WERI-Rb-1 (cell line): ENCODE data around the gene AGTRAP.

Experiments
- DNase-seq: peaks from one replicate; pipeline ENCODE4 v3.0.0-alpha.2; 2020
- H3K27ac ChIP-seq: fragments of 250-450 bp; sonication (Bioruptor Pico); 2 replicates; pipeline ENCODE4 v1.5.1; 2020; ENCODE audit warnings: mild to moderate bottlenecking, moderate library complexity
- H3K27me3 ChIP-seq: fragments of 250-450 bp; sonication (Bioruptor Pico); 2 replicates; pipeline ENCODE4 v1.5.1; 2021; ENCODE audit warnings: mild to moderate bottlenecking, low read depth, moderate library complexity; ENCODE audit not compliant: insufficient read depth, severe bottlenecking
- H3K36me3 ChIP-seq: fragments of 250-450 bp; sonication (Bioruptor Pico); 2 replicates; pipeline ENCODE4 v1.5.1; 2020; ENCODE audit warnings: mild to moderate bottlenecking, moderate library complexity
- H3K4me3 ChIP-seq: 2 replicates; pipeline ENCODE4 v1.5.1; 2011; ENCODE audit warnings: low read depth, mild to moderate bottlenecking, control low read depth, low read length
- H3K9me3 ChIP-seq: fragments of 250-450 bp; sonication (Bioruptor Pico); 2 replicates; pipeline ENCODE4 v1.5.1; 2021; ENCODE audit warnings: mild to moderate bottlenecking, moderate library complexity; ENCODE audit not compliant: severe bottlenecking
- CTCF ChIP-seq: IDR thresholded peaks from 2 replicates; pipeline ENCODE4 v1.5.1; 2011; ENCODE audit warnings: low read depth, mild to moderate bottlenecking, control low read depth, inconsistent platforms, low read length

AGTRAP gene

DNA sequence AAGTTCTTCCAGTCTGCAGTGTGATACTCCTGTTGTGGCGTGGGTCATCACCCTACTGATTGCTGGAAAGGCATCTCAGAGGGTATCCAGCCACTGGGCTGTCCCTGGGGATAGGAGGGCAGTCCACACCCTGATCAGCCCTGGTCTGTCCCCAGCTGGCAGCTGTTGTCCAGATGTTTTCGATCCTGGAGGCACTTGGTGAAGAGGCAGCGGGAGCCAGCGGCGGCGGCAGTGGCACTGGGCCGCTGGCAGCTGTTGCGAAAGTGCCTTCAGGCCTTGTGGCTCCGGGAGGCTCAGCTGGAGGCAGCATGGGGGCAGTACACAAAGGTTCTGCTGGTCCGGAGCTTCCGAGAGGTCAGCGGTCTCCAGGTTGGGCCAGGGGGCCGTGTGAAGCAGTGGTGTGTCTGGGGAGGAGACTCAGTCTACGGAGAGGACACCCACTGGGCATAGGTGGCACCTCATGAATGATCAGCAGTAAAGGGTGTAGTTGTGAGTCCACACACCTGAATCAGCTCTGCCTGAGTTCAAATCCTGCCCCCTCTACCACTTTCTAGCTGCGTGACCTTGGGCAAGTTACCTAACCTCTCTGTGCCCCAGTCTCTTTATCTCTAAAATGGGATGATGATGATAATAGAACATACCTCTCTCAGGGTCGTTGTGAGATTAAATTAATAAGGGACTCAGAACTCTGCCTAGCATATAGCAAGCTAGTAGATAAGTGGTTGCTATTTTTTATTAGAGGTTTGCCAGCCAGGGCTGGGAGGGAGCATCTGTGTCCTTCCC lies 32.2 kb downstream of the AGTRAP start:
- H3K9me3 ChIP-seq, result no peaks in the 10 kb centered on the region
- H3K27ac ChIP-seq, result no peak overlapping the region
- no peak for TF ChIP-seq CTCF
- no peak for DNase-seq
- H3K36me3 ChIP-seq, result no peaks in the 10 kb centered on the region
- H3K4me3 ChIP-seq, result no peak overlapping the region
- H3K27me3 ChIP-seq, result no peaks in the 10 kb centered on the region

DNA sequence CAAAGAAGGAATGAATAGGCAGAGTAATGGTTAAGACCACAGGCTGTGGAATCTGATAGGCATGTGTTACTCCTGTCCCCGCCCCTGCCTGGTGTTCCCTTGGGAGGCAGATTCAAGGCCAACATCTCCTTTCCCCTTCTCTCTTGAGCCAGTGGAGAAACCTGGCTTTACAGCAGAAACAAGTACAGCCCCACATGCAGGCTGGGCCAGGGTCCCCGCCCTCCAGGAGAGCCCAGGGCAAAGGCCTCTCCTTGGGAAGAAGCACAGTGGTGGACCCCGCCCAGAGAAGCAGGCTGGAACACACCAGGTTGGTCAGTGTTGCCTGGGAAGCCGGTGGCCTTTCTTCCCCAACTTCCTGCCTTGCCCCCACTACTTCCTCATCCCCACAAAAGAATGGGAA lies 32.9 kb downstream of the AGTRAP start:
- Histone ChIP-seq H3K27me3 (no peaks in the 10 kb centered on the region), H3K27ac (no peak overlapping the region), H3K4me3 (no peak overlapping the region), H3K36me3 (no peaks in the 10 kb centered on the region), H3K9me3 (no peaks in the 10 kb centered on the region)
- no peak for DNase-seq
- TF ChIP-seq CTCF, result no peak

DNA sequence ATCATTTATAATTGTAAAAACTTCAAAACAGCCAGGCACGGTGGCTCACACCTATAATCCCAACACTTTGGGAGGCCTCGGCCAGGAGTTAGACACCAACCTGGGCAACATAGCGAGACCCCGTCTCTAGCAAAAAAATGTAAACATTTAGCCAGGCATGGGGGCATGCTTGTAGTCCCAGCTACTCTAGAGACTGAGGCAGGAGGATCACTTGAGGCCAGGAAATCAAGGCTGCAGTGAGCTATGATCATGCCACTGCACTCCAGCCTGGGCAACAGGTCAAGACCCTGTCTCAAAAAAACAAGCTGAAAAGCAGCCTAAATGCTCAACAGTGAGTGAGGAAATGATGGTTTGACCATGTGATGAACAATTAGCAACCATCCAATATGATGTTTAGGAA lies 33.3 kb downstream of the AGTRAP start:
- Histone ChIP-seq H3K27me3 (no peaks in the 10 kb centered on the region), H3K9me3 (no peaks in the 10 kb centered on the region), H3K36me3 (no peaks in the 10 kb centered on the region), H3K27ac (no peak overlapping the region), H3K4me3 (no peak overlapping the region)
- no peak for DNase-seq
- TF ChIP-seq CTCF, result no peak

- TF ChIP-seq CTCF, result no peak
Measured at GRCh38 chr1:11770011-11770410, 34.1 kb downstream of the AGTRAP start.

GRCh38 chr1:11771481-11772043 lies 35.6 kb downstream of the AGTRAP start:
- no peak overlapping the region for H3K27ac ChIP-seq
- H3K36me3 ChIP-seq, result no peaks in the 10 kb centered on the region
- TF ChIP-seq CTCF, result no peak
- no peaks in the 10 kb centered on the region for H3K9me3 ChIP-seq
- H3K27me3 ChIP-seq, result no peaks in the 10 kb centered on the region
- H3K4me3 ChIP-seq, result no peak overlapping the region
- DNase-seq, result no peak

More at GRCh38 chr1:11770011-11770410, 34.1 kb downstream of the AGTRAP start:
- Histone ChIP-seq H3K9me3 (no peaks in the 10 kb centered on the region), H3K36me3 (no peaks in the 10 kb centered on the region), H3K4me3 (no peak overlapping the region), H3K27me3 (no peaks in the 10 kb centered on the region), H3K27ac (no peak overlapping the region)
- no peak for DNase-seq

DNA sequence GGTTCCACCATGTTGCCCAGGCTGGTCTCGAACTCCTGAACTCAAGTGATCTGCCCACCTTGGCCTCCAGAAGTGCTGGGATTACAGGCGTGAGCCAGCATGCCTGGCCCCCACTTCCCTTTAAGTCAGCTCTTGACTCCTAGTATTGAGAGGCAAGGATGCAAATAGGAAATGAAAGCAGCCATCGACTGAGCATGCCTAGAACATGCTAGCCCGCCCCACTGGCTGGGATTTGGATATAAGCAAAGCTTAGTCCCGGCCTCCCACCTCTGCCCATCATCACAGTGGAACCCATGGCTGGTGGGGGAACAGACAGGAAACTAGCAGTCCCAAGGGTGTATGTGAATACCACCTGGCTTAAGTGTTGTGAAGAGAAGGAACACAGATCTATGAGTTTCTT lies 36.5 kb downstream of the AGTRAP start:
- Histone ChIP-seq H3K27ac (no peak overlapping the region), H3K27me3 (no peaks in the 10 kb centered on the region), H3K4me3 (no peak overlapping the region), H3K36me3 (no peaks in the 10 kb centered on the region), H3K9me3 (no peaks in the 10 kb centered on the region)
- no peak for TF ChIP-seq CTCF
- peak; percentile 53 for DNase-seq
